K562 (cell line): ENCODE results near the gene PTBP3.

Source experiments
- MTA1 ChIP-seq: fragments of 450-650 bp; IDR thresholded peaks from 2 replicates; pipeline ENCODE4 v1.6.1; 2017; ENCODE audit warnings: borderline replicate concordance
- SMC3 ChIP-seq: conservative IDR thresholded peaks from 2 replicates; pipeline ENCODE4 v1.6.1; 2011; ENCODE audit warnings: low read depth, low read length, improper control_type of control experiment; ENCODE audit not compliant: insufficient read depth

DNA sequence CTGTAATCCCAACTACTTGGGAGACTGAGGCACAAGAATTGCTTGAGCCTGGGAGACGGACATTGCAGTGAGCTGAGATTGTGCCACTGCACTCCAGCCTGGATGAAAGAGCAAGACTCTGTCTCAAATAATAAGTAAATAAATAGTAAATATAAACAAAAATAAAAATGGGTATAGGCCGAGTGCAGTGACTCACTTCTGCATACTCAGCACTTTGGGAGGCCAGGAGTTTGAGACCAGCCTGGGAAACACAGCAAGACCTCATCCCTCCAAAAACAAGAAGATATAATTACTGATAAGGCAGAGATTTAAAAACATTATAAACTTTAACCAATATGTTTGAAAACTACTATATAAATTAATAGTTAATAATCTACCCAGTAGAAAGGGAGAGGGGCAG, 120.5 kb downstream of the PTBP3 start:
- no peak for TF ChIP-seq MTA1
- no peak for TF ChIP-seq SMC3
